Muscle layer of colon (tissue), 2 donors: ENCODE results near the gene MZF1.

Experiments used
- H3K27ac ChIP-seq: one replicate; pipeline ENCODE4 v1.7.0; 2013; ENCODE audit warnings: low read depth, mild to moderate bottlenecking, low read length, moderate library complexity
- H3K27me3 ChIP-seq, 2 donors: one replicate each; pipeline ENCODE4 v1.7.0; 2013; ENCODE audit warnings: low read length in 2 of 2, mild to moderate bottlenecking in 2 of 2; ENCODE audit not compliant: insufficient read depth in 2 of 2, control insufficient read depth in 1 of 2
- H3K36me3 ChIP-seq: one replicate; pipeline ENCODE4 v1.7.0; 2013; ENCODE audit warnings: mild to moderate bottlenecking, low read length; ENCODE audit not compliant: insufficient read depth
- H3K4me1 ChIP-seq: one replicate; pipeline ENCODE4 v1.7.0; 2013; ENCODE audit warnings: mild to moderate bottlenecking, low read length; ENCODE audit not compliant: insufficient read depth
- H3K4me3 ChIP-seq, 2 donors: one replicate each; pipeline ENCODE4 v1.7.0; 2013; ENCODE audit warnings: low read length in 2 of 2, low read depth in 1 of 2, mild to moderate bottlenecking in 1 of 2, moderate library complexity in 1 of 2
- H3K9ac ChIP-seq: one replicate; pipeline ENCODE4 v1.7.0; 2013; ENCODE audit warnings: low read length
- H3K9me3 ChIP-seq: one replicate; pipeline ENCODE4 v1.7.0; 2013; ENCODE audit warnings: mild to moderate bottlenecking, low read length
- donor health status: abdominal sarcoma.
- donor health status: Adenocarcinoma of cecum.

The MZF1 gene

DNA sequence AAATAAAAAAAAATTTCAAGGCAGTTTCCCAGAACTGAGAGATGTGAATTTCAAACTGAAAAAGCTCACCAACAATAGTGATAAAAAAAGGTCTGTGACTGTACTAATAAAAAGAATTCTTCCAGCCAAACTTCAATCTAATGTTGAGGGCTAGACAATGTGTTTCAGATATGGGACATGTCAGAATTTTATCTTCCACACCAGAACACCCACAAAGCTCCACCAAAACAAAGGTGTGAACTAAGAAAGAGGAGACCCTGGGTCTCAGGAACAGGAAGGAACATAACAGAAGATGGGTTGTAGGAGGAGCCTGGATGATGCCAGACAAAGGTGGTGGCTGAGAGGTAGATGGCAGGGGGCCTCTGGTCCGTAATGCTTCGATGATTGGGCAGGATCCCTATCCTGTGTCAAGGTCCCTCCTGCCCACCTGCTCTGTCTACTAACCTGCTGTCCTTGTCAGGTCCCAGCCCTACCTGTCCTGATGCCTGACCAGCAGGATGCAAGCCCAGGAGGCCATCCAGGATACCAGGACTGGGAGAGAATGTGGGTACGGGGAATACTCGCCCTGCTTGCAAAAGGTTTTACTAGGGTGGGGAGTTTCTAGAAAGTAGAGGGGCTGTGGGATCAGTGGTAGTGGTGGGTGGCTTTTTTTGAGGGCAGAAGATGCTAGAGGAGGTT is 4.5 kb downstream of the MZF1 start:
- H3K27ac ChIP-seq, result no peak overlapping the region
- H3K4me1 ChIP-seq, result peaks cover 11% of the 10 kb centered on the region
- no peaks in the 10 kb centered on the region for H3K9me3 ChIP-seq
- H3K4me3 ChIP-seq, result no peak overlapping the region
- H3K9ac ChIP-seq, result no peak overlapping the region
- peaks cover 30% of the 10 kb centered on the region for H3K36me3 ChIP-seq
- H3K27me3 ChIP-seq, result no peaks in the 10 kb centered on the region

- H3K36me3 ChIP-seq, result peaks cover 30% of the 10 kb centered on the region
Measured at GRCh38 chr19:58566989-58567388, 6.1 kb downstream of the MZF1 start.

GRCh38 chr19:58563823-58564222 is 9.3 kb downstream of the MZF1 start:
- no peak overlapping the region for H3K4me3 ChIP-seq
- H3K27ac ChIP-seq, result no peak overlapping the region
- H3K9ac ChIP-seq, result no peak overlapping the region
- peaks cover 36% of the 10 kb centered on the region for H3K4me1 ChIP-seq
- no peaks in the 10 kb centered on the region for H3K27me3 ChIP-seq
- H3K9me3 ChIP-seq, result no peaks in the 10 kb centered on the region
- peaks cover 7% of the 10 kb centered on the region for H3K36me3 ChIP-seq

More at GRCh38 chr19:58566989-58567388, 6.1 kb downstream of the MZF1 start:
- no peak overlapping the region for H3K4me3 ChIP-seq
- no peak overlapping the region for H3K27ac ChIP-seq
- H3K27me3 ChIP-seq, result no peaks in the 10 kb centered on the region
- no peak overlapping the region for H3K9ac ChIP-seq
- peaks cover 15% of the 10 kb centered on the region for H3K4me1 ChIP-seq
- no peaks in the 10 kb centered on the region for H3K9me3 ChIP-seq

DNA sequence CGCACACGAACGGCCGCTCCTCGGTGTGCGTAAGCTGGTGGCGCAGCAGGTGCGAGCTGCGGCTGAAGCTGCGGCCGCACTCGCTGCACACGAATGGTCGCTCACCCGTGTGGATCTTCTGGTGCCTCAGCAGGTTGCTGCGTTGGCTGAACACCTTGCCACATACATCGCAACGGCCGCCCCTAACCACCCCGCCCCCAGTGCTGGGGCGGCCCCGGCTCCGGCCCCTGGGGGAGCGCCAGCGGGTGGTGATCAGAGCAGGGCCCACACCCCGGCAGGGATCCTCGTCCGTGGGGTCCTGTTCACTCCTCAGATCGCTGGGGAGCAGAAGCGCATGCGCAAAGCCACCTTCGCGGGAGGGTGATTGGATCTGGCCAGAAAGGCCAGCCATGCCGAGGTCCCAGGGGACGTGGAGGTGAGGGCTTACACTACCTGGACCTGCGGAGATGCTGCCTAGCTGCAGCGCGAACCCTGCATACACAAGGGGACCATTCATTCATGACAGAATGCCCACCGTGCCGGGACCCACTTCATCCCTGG is 10.0 kb downstream of the MZF1 start:
- Histone ChIP-seq H3K9ac (no peak overlapping the region), H3K4me1 (peaks cover 36% of the 10 kb centered on the region), H3K9me3 (no peaks in the 10 kb centered on the region), H3K27ac (no peak overlapping the region), H3K27me3 (no peaks in the 10 kb centered on the region), H3K36me3 (no peaks in the 10 kb centered on the region), H3K4me3 (peak overlapping the region; percentile 64 to 75)

GRCh38 chr19:58562122-58563033 is 10.8 kb downstream of the MZF1 start:
- Histone ChIP-seq H3K36me3 (no peaks in the 10 kb centered on the region), H3K4me3 (peak overlapping the region; percentile 64 to 75), H3K27me3 (no peaks in the 10 kb centered on the region), H3K9ac (no peak overlapping the region), H3K4me1 (peaks cover 40% of the 10 kb centered on the region), H3K27ac (peak overlapping the region; percentile 19), H3K9me3 (no peaks in the 10 kb centered on the region)

- peak overlapping the region; percentile 64 to 75 for H3K4me3 ChIP-seq
- no peaks in the 10 kb centered on the region for H3K9me3 ChIP-seq
- H3K27me3 ChIP-seq, result no peaks in the 10 kb centered on the region
- peak overlapping the region; percentile 19 for H3K27ac ChIP-seq
- no peak overlapping the region for H3K9ac ChIP-seq
- H3K4me1 ChIP-seq, result peaks cover 48% of the 10 kb centered on the region
- H3K36me3 ChIP-seq, result peaks cover 5% of the 10 kb centered on the region
Measured at GRCh38 chr19:58561373-58562121, 11.6 kb downstream of the MZF1 start.

- peaks cover 53% of the 10 kb centered on the region for H3K4me1 ChIP-seq
- no peaks in the 10 kb centered on the region for H3K9me3 ChIP-seq
- H3K36me3 ChIP-seq, result peaks cover 11% of the 10 kb centered on the region
- no peak overlapping the region for H3K4me3 ChIP-seq
- no peak overlapping the region for H3K27ac ChIP-seq
- H3K27me3 ChIP-seq, result no peaks in the 10 kb centered on the region
- no peak overlapping the region for H3K9ac ChIP-seq
Measured at GRCh38 chr19:58560921-58561320, 12.2 kb downstream of the MZF1 start.

DNA sequence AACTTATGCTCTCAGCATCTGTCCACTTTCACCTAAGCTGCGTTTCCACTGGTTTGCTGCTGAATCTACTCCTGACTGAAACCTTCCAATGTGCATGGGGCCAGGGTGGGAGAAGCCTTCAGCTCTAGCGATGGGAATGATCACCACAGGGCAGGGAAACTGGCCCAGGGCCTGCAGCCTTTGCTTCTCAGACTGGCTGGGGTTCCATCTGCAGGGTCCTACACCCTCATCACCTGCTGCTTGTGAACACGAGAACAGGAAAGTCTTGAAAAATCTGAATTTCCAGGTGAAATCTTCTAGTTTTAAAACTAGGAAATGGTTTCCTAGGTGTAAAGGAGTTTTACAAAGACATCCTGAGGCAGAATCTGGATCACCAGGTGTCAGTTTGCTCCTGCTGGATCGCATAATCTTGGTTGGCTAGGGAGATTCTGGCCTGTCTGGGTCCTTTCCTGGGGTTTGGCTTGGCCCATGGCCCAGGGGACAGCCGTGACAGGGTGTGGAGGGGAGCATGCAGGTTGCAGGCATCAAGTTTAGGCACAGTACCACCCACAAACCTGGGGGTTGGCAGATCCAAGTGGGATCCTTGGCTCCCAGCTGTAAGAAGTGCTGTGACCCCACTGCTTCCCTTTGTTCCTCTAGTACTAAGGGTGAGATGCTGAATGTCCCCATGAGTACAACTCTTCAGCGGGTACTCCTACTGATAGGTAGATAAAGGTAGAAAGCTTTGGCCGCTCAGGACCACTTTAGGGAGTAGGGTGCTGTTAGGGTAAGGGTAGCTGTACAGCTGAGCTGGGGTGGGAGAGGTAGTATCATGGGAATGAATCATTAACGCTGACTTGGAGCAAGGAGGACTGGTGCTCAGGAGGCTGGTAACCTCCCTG is 12.9 kb downstream of the MZF1 start:
- Histone ChIP-seq H3K9me3 (no peaks in the 10 kb centered on the region), H3K9ac (no peak overlapping the region), H3K36me3 (peaks cover 12% of the 10 kb centered on the region), H3K27me3 (no peaks in the 10 kb centered on the region), H3K27ac (peak overlapping the region; percentile 93), H3K4me1 (peaks cover 57% of the 10 kb centered on the region), H3K4me3 (peak overlapping the region; percentile 38 to 95)

DNA sequence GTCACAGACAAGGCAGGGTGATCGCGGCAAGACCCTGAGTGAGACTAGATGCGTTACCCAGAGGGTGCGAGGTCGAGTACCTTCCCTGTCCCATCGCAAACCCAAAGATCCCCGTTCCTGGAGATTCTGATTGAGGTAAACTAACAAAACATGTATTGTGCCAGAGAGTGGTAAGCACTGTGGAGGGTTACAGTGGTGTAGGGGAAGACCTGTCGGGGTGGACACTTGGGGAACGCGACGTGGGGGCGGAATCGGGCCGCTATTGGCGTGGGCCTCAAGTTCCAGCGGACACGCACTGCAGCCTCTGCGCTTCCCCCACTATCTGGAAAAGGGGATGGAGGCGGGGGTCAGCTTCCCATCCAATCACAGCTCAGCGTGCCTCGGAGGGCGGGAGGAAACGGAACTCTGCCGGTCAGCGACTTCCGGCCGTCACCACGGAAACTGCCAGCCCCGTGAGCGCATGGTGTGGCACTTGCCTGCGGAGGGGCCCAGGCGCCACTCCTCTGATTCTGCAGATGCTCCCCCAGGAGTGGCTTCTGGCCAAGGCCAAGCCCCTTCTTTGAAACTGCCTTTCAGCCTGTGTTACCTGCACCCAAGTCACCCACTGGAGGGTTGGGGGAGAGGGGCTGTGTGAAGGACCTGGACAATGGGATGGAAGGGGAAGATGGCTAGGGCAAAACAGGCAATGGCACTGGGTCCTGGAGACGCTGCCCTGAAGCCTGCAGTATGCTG is 13.7 kb downstream of the MZF1 start:
- H3K27me3 ChIP-seq, result no peaks in the 10 kb centered on the region
- H3K4me3 ChIP-seq, result peak overlapping the region; percentile 38 to 95
- H3K9ac ChIP-seq, result peak overlapping the region; percentile 96
- H3K36me3 ChIP-seq, result peaks cover 12% of the 10 kb centered on the region
- H3K4me1 ChIP-seq, result peaks cover 58% of the 10 kb centered on the region
- no peaks in the 10 kb centered on the region for H3K9me3 ChIP-seq
- H3K27ac ChIP-seq, result peak overlapping the region; percentile 93
